Esophagus squamous epithelium (tissue), 4 donors: ENCODE data around the gene PPP1R36.

ENCODE experiments used
- CTCF ChIP-seq, 6 experiments: fragments of 450-650 bp in 4 of 6; fragments of 200-600 bp in 2 of 6; sonication (generic) in 2 of 6; IDR thresholded peaks; one replicate each; pipeline ENCODE4 v1.5.1; 2016 to 2019; ENCODE audit warnings: antibody characterized with exemption in 6 of 6, mild to moderate bottlenecking in 4 of 6, moderate library complexity in 4 of 6
- POLR2A ChIP-seq, 4 donors: fragments of 450-650 bp; IDR thresholded peaks; one replicate each; pipeline ENCODE4 v1.6.1; 2017; ENCODE audit warnings: antibody characterized with exemption in 4 of 4, mild to moderate bottlenecking in 4 of 4, moderate library complexity in 3 of 4

DNA sequence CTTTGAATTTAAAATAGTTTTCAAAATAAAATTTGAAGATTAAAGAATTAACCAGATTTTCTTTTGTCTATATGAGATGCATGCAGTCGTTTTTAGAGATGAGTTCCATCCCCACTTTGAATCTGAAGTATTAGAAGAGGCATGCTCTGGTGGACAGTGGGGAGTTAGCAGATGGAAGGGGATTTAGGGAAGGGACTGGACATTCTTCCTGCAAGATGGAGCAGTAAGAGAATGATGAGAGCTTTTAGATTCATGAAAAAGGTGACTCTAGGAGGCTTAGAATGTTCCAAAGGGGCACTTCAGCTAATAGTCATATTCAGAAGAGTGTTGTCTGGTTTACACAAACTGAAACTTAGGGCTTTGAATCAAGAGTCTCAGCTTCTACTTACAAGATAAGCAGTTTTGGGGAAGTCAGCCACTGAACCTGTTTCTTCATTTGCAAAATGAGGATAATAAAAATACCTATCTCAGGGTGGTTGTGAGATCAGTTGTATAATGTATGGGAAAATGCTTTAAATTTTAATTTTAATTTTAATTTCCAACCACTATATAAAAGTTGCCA is 41.5 kb upstream of the PPP1R36 start:
- TF ChIP-seq CTCF (IDR thresholded peaks at IDR 0.05) (no peak), POLR2A (IDR thresholded peaks at IDR 0.05) (no peak)
